Measurements from ENCODE around the gene RIBC2.
"Not testable (repeated sequence)": the region's sequence is repeated elsewhere in the genome, so short reads cannot be mapped to it uniquely, and the experiment has no call there.

The RIBC2 gene

DNA sequence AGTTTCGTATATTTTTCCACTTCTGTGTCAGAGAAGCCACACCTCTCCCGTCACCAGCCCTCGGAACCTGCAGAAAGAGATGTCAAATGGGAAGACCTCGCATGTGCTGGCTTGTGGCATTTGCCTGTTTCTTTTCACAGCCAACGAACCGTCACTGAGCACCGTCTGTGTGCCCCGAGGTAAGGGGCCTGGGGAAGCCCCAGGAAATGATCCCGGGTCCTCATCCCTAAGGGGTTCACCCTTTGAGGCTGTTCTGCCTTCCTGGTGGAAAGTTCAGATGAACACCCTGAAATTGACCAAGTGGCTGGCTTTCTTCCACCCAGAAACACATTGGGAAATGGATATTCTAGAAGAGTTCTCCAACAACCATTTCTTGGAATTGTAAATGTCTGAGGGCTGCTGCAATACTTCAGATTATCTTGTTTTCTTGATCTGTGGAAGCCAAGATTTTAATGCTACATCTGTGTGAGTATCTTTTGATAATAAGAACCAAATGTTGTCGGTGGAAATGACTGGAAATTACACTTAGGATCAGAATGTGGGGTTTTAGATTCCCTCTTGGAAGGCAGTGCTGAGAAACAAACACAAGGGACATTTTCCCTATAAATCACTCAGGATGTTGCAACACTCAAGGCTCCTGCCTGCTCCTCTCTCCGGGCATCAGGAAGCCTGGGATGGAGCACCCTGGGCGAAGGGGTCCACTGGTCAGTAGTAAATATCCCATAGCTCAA is 37.6 kb downstream of the RIBC2 start:
- DNase-seq: no peak

GRCh38 chr22:45451972-45452371 is 38.5 kb downstream of the RIBC2 start:
- DNase-seq: no peak

DNA sequence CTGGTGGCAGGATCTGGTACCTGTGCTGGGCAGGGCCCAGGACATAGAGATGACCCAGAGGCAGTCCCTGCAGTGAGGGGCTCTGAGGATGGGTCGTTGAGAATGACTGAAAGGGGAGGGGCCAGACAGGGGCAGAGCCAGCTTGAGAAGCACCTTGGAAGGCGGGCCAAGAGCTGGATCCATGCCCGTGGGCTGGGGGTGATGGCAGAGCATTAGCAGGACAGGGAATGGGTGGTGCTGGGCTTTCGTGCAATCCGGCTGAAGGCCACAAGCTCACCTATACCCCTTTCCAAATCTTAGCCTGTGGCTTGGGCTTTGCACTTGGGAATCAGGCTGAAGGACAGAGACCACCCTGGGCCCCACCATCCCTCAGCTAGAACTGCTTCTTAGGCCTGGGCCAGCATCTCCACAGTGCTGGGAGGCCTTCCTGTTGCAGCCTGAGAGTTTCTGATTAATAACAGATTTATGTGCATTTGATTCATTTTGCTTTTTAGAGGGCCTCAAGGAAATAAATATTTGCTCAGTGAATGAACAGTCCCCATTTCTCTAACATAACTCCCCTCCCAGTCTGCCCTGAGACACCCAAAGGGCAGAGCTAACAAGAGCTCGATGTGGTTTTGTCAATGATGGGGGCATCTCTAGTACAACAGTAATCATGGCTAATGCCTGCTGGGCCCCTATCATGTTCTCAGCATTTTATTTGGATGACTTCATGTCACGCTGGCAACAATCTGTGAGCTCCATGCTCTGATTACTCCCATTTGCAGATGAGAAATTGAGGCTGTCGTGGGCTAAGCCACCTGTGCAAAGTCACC is 39.3 kb downstream of the RIBC2 start:
- DNase-seq: no peak

DNA sequence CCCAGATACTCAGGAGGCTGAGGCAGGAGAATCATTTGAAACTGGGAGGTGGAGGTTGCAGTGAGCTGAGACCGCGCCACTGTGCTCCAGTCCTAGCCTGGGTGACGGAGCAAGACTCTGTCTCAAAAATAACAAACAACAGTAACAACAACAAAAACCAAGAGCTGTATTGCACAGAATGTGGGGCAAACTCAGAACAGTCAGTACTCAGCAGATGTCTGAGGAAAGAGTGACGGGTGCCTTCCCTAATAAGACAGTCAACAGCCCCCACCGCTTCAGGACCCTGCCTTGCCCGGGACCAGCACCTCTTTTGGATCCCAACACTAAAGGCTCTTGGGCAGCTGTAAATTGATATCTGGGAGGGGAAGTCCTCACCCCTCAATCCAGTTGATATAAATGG is 40.3 kb downstream of the RIBC2 start:
- no peak for DNase-seq

DNA sequence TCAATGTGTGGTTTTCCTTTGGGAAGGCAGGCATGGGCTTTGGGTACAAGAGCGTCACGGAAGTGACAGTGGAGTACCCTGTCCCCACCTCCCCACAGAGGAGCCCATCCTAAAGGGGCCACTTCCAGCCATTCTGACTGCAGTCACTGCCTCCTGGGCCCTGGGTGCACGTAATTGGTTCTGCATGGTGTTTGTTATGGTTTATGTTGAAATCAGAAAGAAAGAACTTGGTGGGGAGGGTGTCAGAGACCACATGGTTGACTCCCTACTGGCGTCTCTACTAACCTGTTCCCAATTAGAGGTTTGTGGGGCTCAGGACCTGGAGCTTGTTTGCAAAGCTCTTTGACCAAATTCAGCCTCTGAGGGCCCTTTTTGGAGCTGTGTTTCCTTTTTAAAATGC is 40.8 kb downstream of the RIBC2 start:
- DNase-seq: no peak

DNA sequence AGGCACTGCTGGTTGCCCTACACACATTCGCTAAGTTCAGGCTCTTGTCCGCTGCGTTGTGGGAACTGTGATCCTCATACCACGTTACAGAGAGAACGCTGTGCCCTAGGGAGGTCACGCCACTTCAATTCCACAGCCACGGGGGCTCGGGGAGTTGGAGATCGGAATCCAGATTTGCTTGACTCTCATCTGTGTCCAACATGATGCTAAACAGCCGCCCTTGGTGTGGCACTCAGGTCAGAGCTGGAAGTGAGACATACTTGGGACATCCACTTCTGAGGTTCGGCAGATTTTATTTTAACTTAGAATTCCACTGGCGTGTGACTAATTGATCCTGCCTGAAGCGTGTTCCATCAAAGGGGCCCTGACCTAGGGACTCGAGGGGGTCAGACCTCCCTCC is 41.7 kb downstream of the RIBC2 start:
- no peak for DNase-seq

DNA sequence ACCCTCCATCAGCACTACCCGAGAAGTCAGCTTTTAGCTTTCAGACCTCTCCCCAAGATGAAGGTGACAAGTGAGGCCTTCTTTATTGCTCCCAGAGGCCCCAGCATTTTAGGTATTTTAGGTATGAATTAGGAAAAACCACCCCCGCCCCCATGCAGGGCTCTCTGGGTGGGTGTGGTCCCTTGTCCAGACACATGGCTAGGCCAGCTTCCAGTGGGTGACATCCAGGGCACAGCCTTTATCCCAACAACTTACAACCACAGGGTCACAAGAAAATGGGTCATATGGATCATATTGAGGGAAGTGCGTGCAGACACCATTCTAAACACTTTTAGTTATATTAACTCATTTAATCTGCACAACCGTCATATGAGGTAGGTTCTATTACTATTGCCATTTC is 42.1 kb downstream of the RIBC2 start:
- no peak for DNase-seq

- no peak for DNase-seq
Observed at GRCh38 chr22:45456811-45457210, 43.3 kb downstream of the RIBC2 start.

- no peak for DNase-seq
Observed at GRCh38 chr22:45458532-45458931, 45.0 kb downstream of the RIBC2 start.

- DNase-seq: no peak
Observed at GRCh38 chr22:45459235-45459634, 45.7 kb downstream of the RIBC2 start.

- no peak for DNase-seq
Observed at GRCh38 chr22:45460288-45461109, 47.0 kb downstream of the RIBC2 start.

DNA sequence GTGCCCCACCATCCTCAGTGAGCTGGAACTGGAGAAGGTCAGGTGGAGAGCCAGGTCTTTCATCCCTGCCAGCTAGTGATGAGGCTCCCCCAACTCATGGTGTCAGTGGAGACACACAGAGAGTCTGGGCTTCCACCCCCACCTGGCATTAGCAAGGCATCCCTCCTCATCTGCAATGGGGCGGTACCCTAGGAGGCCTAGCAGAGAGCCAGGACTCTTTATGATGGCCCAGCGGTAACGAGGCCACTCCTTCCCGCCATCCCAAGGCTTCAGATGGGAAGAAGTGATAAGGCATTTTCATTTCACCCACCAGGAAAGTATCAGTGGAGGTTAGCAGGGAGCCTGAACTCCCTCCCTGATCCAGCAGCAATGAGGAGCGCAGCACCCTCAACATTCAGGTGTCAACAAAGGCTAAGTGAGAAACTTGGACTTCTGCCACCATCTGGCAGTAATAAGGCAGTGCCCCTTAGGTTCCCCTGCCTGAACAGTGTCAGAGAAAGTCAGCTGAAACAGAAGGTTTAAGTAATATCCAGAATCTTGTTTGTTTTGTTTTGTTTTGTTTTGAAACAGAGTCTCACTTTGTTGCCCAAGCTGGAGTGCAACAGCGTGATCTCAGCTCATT is 48.7 kb downstream of the RIBC2 start:
- DNase-seq: no peak

DNA sequence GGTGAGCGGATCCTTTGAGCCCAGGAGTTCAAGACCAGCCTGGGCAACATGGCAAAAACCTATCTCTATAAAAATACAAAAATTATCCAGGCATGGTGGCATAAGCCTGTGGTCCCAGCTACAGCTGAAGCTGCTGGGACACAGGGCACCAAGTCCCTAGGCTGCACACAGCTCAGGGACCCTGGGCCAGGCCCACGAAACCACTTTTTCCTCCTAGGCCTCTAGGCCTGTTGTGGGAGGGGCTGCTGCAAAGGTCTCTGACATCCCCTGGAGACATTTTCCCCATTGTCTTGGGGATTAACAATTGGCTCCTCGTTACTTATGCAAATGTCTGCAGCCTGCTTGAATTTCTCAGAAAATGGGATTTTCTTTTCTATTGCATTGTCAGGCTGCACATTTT is 50.2 kb downstream of the RIBC2 start:
- not testable (repeated sequence) for DNase-seq

GRCh38 chr22:45465633-45466032 is 52.1 kb downstream of the RIBC2 start:
- no peak for DNase-seq

DNA sequence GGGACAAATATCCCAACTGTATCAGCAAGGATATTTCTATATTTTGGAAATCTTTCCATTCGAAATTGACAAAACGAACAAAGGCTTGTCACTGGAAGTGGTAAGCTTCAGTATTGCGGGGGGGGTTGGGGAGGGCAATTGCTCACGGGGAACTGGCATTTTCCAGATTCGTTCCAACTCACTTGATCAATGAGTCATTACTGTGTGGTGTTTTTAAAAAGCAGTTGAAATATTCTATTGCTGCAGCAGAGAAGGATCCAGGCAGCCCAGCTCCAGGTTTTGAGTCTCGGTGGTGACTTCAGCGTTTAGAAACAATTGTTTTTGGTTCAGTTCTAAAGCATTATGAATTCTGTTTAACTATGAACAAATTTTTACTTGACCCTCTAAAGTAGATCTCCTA is 55.4 kb downstream of the RIBC2 start:
- DNase-seq: no peak

GRCh38 chr22:45469281-45470073 is 56.0 kb downstream of the RIBC2 start:
- no peak for DNase-seq

DNA sequence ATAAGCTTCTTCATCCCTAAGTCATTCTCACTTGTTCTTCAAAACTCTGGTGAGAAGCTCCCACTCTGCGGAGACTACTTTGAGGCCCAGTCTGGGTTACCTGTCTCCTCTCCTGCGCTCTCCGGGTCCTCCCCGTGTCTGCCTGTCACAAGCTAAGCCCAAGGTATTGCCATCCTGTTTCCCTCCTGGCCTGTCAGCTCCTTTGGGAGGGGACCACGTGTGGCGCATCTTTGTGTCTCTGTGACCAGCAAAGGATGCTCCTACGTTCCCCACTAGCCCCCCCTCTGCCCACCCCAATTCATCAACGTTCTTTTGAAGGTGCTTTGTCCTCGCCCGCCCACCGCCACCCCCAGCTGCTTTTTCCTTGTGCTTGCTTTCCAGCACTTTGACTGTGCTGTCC is 57.4 kb downstream of the RIBC2 start:
- no peak for DNase-seq

DNA sequence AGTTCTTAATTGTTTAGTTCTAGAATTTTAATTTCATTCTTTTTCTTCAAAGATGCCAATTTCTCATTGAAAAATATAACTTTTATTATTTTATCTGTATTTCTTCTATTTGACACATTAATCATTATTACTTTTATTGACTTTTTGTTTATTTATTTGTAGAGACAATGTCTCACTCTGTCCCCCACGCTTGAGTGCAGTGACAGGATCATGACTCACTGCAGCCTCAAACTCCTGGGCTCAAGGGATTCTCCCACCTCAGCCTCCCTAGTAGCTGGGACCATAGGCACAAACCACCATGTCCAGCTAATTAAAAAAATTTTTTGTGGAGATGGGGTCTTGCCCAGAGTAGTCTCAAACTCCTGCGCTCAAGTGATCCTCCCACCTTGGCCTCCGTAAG is 58.9 kb downstream of the RIBC2 start:
- DNase-seq: no peak

- DNase-seq: no peak
Observed at GRCh38 chr22:45473626-45474237, 60.2 kb downstream of the RIBC2 start.

DNA sequence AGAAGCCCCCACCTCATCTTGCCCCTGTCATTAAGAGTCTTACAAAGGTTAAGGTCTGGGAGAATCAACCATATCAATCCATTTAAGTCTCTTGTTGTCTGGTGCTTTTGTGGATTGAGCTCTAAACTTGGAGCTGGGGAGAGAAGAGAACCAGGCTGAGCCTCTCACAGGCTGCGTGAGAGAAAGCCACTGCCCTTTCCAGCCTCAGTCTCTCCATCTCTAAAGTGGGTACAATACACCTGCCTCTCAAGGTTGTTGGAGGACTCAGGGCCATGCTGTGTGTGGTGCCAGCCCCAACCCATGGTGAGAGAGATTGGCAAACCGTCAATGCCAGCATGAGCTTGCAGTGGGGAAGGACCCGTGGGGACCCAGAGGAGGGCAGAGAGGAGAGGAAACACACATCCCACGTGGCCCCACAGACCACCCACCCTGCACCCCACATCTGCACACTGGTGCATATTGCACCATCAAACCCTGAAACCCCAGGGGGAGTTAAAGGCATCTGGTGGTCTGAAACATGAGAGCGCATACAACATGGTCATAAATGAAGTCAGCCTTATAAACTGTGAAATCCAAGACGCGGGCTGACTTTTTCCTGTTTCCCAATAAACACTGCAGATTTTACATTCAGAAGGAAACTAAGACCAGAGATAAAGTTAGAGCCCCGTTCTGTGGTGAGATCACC is 61.7 kb downstream of the RIBC2 start:
- DNase-seq: no peak

DNA sequence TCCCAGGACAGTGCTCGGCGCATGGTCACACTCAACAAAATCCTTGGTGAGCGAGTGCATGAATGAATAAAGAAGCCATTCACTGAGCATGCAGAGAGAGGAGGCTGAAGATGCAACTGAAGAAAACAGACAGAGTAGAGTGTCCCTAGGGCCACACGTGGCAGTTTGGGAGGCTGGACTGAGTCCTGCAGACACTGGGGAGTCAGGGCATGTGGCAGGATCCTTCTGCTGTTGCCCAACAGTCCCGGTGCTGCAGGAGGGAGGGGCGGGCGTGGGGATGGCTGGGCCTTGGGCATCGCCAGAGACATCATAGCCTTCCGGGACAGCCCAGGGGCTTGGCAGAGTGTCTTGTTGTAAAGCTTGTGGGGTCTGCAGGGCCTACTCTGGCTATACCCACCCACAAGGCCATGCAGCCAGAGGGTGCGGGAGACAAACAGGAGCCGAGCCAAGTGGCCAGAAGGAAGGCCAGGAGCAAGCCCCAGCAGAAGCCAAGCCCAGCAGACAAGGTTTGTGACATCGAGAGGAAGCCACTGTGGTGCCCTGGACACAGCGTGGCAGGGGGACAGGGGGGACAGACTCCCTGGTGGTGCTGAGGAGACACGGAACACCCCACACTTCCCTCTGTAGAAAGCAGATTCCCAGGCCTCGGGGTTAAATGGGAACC is 62.5 kb downstream of the RIBC2 start:
- no peak for DNase-seq
